Mesenchymal stem cell (in vitro differentiated cells and primary cell): ENCODE data around the gene SETD7. TPM values are rescaled to one million over a fixed set of nuclear protein-coding genes. Genes with fewer than 3 reads are reported as not detected.

Experiments
- DNase-seq: peaks from one replicate; pipeline ENCODE4 v3.0.0-alpha.2; 2013
- H2AFZ ChIP-seq: one replicate; pipeline ENCODE4 v1.6.1; 2013; ENCODE audit warnings: low read depth, mild to moderate bottlenecking, control low read depth, inconsistent platforms, low read length, moderate library complexity
- H2AK5ac ChIP-seq: 2 replicates; pipeline ENCODE4 v1.6.1; 2013; ENCODE audit warnings: low read length, moderate library complexity, mild to moderate bottlenecking, inconsistent platforms; ENCODE audit not compliant: severe bottlenecking
- H2BK120ac ChIP-seq: one replicate; pipeline ENCODE4 v1.6.1; 2013; ENCODE audit warnings: low read depth, mild to moderate bottlenecking, inconsistent platforms, low read length, moderate library complexity
- H2BK12ac ChIP-seq, 2 experiments: one replicate each; pipeline ENCODE4 v1.6.1; 2013; ENCODE audit warnings: inconsistent platforms in 2 of 2, low read length in 2 of 2, mild to moderate bottlenecking in 2 of 2, moderate library complexity in 2 of 2, control low read depth in 1 of 2
- H2BK15ac ChIP-seq: one replicate; pipeline ENCODE4 v1.6.1; 2013; ENCODE audit warnings: mild to moderate bottlenecking, low read depth, inconsistent platforms; ENCODE audit not compliant: poor library complexity, severe bottlenecking
- H2BK5ac ChIP-seq: 2 replicates; pipeline ENCODE4 v1.6.1; 2013; ENCODE audit warnings: low read depth, mild to moderate bottlenecking, low read length, control low read depth, inconsistent platforms; ENCODE audit not compliant: poor library complexity, severe bottlenecking
- H3K14ac ChIP-seq, 2 experiments: one replicate each; pipeline ENCODE4 v1.6.1; 2013; ENCODE audit warnings: inconsistent platforms in 2 of 2, low read length in 2 of 2, control low read depth in 1 of 2, mild to moderate bottlenecking in 1 of 2, moderate library complexity in 1 of 2
- H3K18ac ChIP-seq, 2 experiments: one replicate each; pipeline ENCODE4 v1.6.1; 2013; ENCODE audit warnings: inconsistent platforms in 2 of 2, low read length in 2 of 2, control low read depth in 1 of 2, low read depth in 1 of 2, mild to moderate bottlenecking in 1 of 2
- H3K23ac ChIP-seq, 2 experiments: one replicate each; pipeline ENCODE4 v1.6.1; 2013; ENCODE audit warnings: inconsistent platforms in 2 of 2, low read length in 2 of 2, mild to moderate bottlenecking in 2 of 2, moderate library complexity in 2 of 2, control low read depth in 1 of 2
- H3K27ac ChIP-seq: 2 replicates; pipeline ENCODE4 v1.5.1; 2013; ENCODE audit warnings: mild to moderate bottlenecking, moderate library complexity, low read length, control low read depth, inconsistent platforms; ENCODE audit not compliant: poor library complexity, severe bottlenecking
- H3K27me3 ChIP-seq, 2 experiments: 2 replicates each; pipeline versions ENCODE4 v1.6.1 to v1.7.0; 2013; ENCODE audit warnings: low read length in 2 of 2, mild to moderate bottlenecking in 2 of 2, moderate library complexity in 2 of 2, control low read depth in 1 of 2, inconsistent platforms in 1 of 2; ENCODE audit not compliant: control insufficient read depth in 1 of 2, insufficient read depth in 1 of 2
- H3K36me3 ChIP-seq, 2 experiments: 2 replicates each; pipeline versions ENCODE4 v1.6.1 to v1.7.0; 2013; ENCODE audit warnings: low read length in 2 of 2, control low read depth in 1 of 2, inconsistent platforms in 1 of 2, low read depth in 1 of 2, mild to moderate bottlenecking in 1 of 2; ENCODE audit not compliant: insufficient read depth in 2 of 2, control insufficient read depth in 1 of 2
- H3K4ac ChIP-seq, 2 experiments: one replicate each; pipeline ENCODE4 v1.6.1; 2013; ENCODE audit warnings: inconsistent platforms in 2 of 2, low read length in 2 of 2, mild to moderate bottlenecking in 2 of 2, moderate library complexity in 2 of 2, control low read depth in 1 of 2, low read depth in 1 of 2
- H3K4me1 ChIP-seq: 2 replicates; pipeline ENCODE4 v1.6.1; 2013; ENCODE audit warnings: low read depth, low read length, control low read depth; ENCODE audit not compliant: control insufficient read depth, insufficient read depth
- H3K4me2 ChIP-seq: 2 replicates; pipeline ENCODE4 v1.6.1; 2013; ENCODE audit warnings: low read length, mild to moderate bottlenecking, inconsistent platforms; ENCODE audit not compliant: poor library complexity, severe bottlenecking
- H3K4me3 ChIP-seq, 2 experiments: 2 replicates each; pipeline versions ENCODE4 v1.5.1 to v1.7.0; 2013; ENCODE audit warnings: low read length in 2 of 2, mild to moderate bottlenecking in 2 of 2, control low read depth in 1 of 2, low read depth in 1 of 2; ENCODE audit not compliant: insufficient read depth in 1 of 2
- H3K79me1 ChIP-seq: replicated peaks from 2 replicates; pipeline ENCODE4 v1.6.1; 2013; ENCODE audit warnings: mild to moderate bottlenecking, control low read depth, low read length, inconsistent platforms; ENCODE audit not compliant: poor library complexity, severe bottlenecking
- H3K9ac ChIP-seq: 2 replicates; pipeline ENCODE4 v1.7.0; 2013; ENCODE audit warnings: mild to moderate bottlenecking, low read length, moderate library complexity
- H3K9me3 ChIP-seq: 2 replicates; pipeline ENCODE4 v1.7.0; 2013; ENCODE audit warnings: mild to moderate bottlenecking, low read length; ENCODE audit not compliant: control insufficient read depth
- H4K8ac ChIP-seq: one replicate; pipeline ENCODE4 v1.6.1; 2013; ENCODE audit warnings: inconsistent platforms, mild to moderate bottlenecking, low read length, moderate library complexity
- H4K91ac ChIP-seq: one replicate; pipeline ENCODE4 v1.6.1; 2013; ENCODE audit warnings: mild to moderate bottlenecking, low read length, inconsistent platforms
- WGBS: methylation state at CpG from one replicate; pipeline ENCODE4 v1.1.7; 2013; ENCODE audit warnings: mixed read lengths; 5-methylcytosine and 5-hydroxymethylcytosine counted together
- polyA plus RNA-seq, 2 experiments: library from polyadenylated mRNA; stranded (reverse); fragments of 200-250 nt; gene quantifications; one replicate each; pipeline ENCODE4 v1.2.3, GENCODE V29; 2013

SETD7 gene
- 26.4 TPM for polyA plus RNA-seq (2013, experiment 1 of 2)
- 25.9 TPM for polyA plus RNA-seq (2013, experiment 2 of 2)

GRCh38 chr4:139556071-139556723, at the start of gene SETD7:
Gene SETD7, minus strand, starts transcription at chr4:139556219. Its CDS starts 82 bp downstream, at chr4:139556137.
- peaks cover 10% of the 10 kb centered on the region for H3K4me1 ChIP-seq
- H2BK120ac ChIP-seq = peak within 1 kb of the TSS; percentile 78
- H3K27me3 ChIP-seq = peaks cover 24 to 31% of the 10 kb centered on the region in 2 experiments
- H2BK15ac ChIP-seq = peak within 1 kb of the TSS; percentile 58
- peak; percentile 87 for DNase-seq
- peak within 1 kb of the TSS in 1 of 2 experiments; percentile 99 for H3K14ac ChIP-seq
- peak within 1 kb of the TSS in 1 of 2 experiments; percentile 98 for H3K23ac ChIP-seq
- H3K18ac ChIP-seq = peak within 1 kb of the TSS; percentile 94 to 100
- peak within 1 kb of the TSS; percentile 97 for H3K9ac ChIP-seq
- peak within 1 kb of the TSS; percentile 53 for H2BK5ac ChIP-seq
- H3K9me3 ChIP-seq = no peaks in the 10 kb centered on the region
- H3K27ac ChIP-seq = peak within 1 kb of the TSS; percentile 50
- WGBS = under 1% methylated on average over 49 of the region's 61 CpGs
- peak within 1 kb of the TSS; percentile 92 to 93 for H3K4me3 ChIP-seq
- H3K36me3 ChIP-seq = no peaks in the 10 kb centered on the region
- peaks cover 2% of the 10 kb centered on the region for H3K79me1 ChIP-seq
- peak within 1 kb of the TSS; percentile 13 for H2AK5ac ChIP-seq
- peak within 1 kb of the TSS; percentile 86 for H4K91ac ChIP-seq
- H2AFZ ChIP-seq = peak within 1 kb of the TSS; percentile 79
- H3K4ac ChIP-seq = peak within 1 kb of the TSS; percentile 84 to 99
- H3K4me2 ChIP-seq = peak within 1 kb of the TSS; percentile 84
- H4K8ac ChIP-seq = peak within 1 kb of the TSS; percentile 96
- peak within 1 kb of the TSS; percentile 15 to 97 for H2BK12ac ChIP-seq

DNA sequence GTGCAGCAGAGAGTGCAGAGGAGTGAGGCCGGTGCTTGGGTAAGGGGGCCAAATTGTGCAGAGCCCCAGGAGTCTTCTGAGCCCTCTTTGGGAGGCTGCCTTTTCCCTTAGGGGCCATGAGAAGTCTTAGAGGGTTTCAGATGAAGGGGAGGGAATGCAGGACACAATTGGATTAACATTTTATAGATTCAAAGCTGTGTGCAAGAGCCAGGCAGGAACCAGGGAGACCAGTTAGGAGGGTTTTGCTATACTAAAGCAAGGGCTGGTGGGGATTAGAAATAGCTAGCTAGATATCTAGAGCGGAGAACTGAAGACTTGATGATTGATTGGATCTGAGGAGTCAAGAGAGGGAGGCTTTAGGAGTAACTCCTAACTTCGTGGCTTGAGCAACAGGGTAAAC, 49.5 kb upstream of the SETD7 start:
- Histone ChIP-seq H4K8ac (no peak overlapping the region), H2BK5ac (no peak overlapping the region), H3K4me2 (no peak overlapping the region), H3K9me3 (no peaks in the 10 kb centered on the region), H2BK120ac (peak overlapping the region; percentile 49), H3K36me3 (no peaks in the 10 kb centered on the region), H3K14ac (no peak overlapping the region), H3K4me1 (peaks cover 22% of the 10 kb centered on the region), H3K23ac (no peak overlapping the region), H3K79me1 (no peaks in the 10 kb centered on the region), H3K9ac (no peak overlapping the region), H2BK15ac (no peak overlapping the region), H3K4ac (peak overlapping the region in 1 of 2 experiments; percentile 5), H3K18ac (peak overlapping the region; percentile 33 to 68), H3K27me3 (peaks cover 0 to 26% of the 10 kb centered on the region in 2 experiments), H3K27ac (no peak overlapping the region), H2AFZ (no peak overlapping the region), H2AK5ac (peak overlapping the region; percentile 100), H2BK12ac (peak overlapping the region; percentile 17 to 84), H4K91ac (peak overlapping the region; percentile 68), H3K4me3 (peak overlapping the region in 1 of 2 experiments; percentile 39)
- 92% methylated on average over 3 of the region's 3 CpGs for WGBS
- DNase-seq = no peak

DNA sequence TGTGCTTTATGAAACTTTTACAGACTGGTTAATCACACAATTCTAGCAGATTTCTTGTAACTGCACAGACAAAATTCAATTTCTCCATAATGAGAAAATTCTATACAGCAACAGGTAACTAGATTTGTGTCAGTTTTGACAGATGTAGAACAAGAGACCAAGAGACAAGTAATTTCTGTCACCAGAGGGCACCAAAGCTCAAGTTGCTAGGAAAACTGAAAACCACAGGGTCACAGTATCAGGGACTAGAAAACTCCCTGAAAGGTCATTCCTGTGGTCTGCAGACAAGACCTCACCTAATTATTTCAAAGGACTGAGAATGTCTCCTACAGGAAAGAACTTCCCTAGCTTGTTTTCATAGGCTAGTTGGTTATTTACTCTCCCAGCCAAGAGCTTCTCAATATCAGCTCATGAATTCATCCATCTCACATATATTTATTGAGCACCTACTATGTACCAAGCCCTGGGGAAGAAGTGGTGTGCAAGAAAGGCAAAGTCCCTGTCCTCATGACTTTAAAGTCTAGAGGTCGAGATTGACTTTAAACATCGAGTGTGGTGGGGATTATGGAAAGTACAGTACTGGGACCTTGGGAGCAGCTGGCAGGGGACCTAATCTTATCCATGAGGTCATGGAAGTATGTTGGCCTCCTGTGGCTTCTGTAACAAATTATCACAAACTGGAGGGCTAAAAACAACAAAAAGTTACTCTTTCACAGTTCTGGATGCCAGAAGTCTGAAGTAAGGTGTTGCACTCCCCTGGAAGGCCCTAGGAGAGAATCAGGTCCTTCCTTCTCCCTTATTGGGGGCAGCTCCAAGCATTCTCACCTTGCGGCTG, 47.8 kb upstream of the SETD7 start:
- Histone ChIP-seq H3K18ac (no peak overlapping the region), H3K4me1 (peaks cover 22% of the 10 kb centered on the region), H3K79me1 (no peaks in the 10 kb centered on the region), H3K4ac (no peak overlapping the region), H3K36me3 (no peaks in the 10 kb centered on the region), H2BK120ac (no peak overlapping the region), H4K91ac (peak overlapping the region; percentile 23), H2BK5ac (peak overlapping the region; percentile 93), H3K4me2 (no peak overlapping the region), H3K9ac (no peak overlapping the region), H3K14ac (no peak overlapping the region), H3K27ac (peak overlapping the region; percentile 99), H2BK15ac (no peak overlapping the region), H3K23ac (no peak overlapping the region), H4K8ac (peak overlapping the region; percentile 37), H2BK12ac (peak overlapping the region; percentile 49 to 67), H3K4me3 (no peak overlapping the region), H2AK5ac (peak overlapping the region; percentile 95), H3K9me3 (no peaks in the 10 kb centered on the region), H2AFZ (no peak overlapping the region), H3K27me3 (peaks cover 0 to 26% of the 10 kb centered on the region in 2 experiments)
- peak; percentile 82 for DNase-seq
- 69% methylated on average over 3 of the region's 3 CpGs for WGBS
